GM10248 (cell line): ENCODE data around the gene MYH7.
"Not testable (repeated sequence)": the region's sequence is repeated elsewhere in the genome, so short reads cannot be mapped to it uniquely, and the experiment has no call there.

ENCODE experiments used
- CTCF ChIA-PET: fragments of 300-600 bp; sonication (Branson Sonifier 250); formaldehyde crosslinking; extraction: SDS; loops from one replicate; lab custom pipeline; 2021; ENCODE audit warnings: antibody characterized with exemption; lab: Yijun Ruan, JAX
- POLR2A ChIA-PET: fragments of 350-650 bp; sonication (Branson Sonifier 250); formaldehyde crosslinking; extraction: SDS; loops from one replicate; lab custom pipeline; 2020; ENCODE audit warnings: antibody characterized with exemption; lab: Yijun Ruan, JAX
- DNase-seq: peaks from one replicate; pipeline ENCODE4 v3.0.0; 2012; ENCODE audit errors: extremely low spot score
- TF ChIP-seq, protein P1 (sequence below): IDR thresholded peaks from 2 replicates; pipeline ENCODE4 v1.5.1; 2012; ENCODE audit warnings: mild to moderate bottlenecking, low read depth; ENCODE audit errors: extremely low read depth, missing control alignments, control extremely low read depth

MYH7 gene

GRCh38 chr14:23392613-23393012 is 42.8 kb downstream of the MYH7 start:
- DNase-seq: no peak
- CTCF ChIA-PET: interaction anchor here (0.9 to 5.7 kb wide), 3 partner anchors 13 to 69 kb away, joined by 3 to 33 read pairs (median 3); no protein-coding TSS in a partner anchor
- TF ChIP-seq, protein P1, sequence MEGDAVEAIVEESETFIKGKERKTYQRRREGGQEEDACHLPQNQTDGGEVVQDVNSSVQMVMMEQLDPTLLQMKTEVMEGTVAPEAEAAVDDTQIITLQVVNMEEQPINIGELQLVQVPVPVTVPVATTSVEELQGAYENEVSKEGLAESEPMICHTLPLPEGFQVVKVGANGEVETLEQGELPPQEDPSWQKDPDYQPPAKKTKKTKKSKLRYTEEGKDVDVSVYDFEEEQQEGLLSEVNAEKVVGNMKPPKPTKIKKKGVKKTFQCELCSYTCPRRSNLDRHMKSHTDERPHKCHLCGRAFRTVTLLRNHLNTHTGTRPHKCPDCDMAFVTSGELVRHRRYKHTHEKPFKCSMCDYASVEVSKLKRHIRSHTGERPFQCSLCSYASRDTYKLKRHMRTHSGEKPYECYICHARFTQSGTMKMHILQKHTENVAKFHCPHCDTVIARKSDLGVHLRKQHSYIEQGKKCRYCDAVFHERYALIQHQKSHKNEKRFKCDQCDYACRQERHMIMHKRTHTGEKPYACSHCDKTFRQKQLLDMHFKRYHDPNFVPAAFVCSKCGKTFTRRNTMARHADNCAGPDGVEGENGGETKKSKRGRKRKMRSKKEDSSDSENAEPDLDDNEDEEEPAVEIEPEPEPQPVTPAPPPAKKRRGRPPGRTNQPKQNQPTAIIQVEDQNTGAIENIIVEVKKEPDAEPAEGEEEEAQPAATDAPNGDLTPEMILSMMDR: no peak
- POLR2A ChIA-PET: no interaction called here

GRCh38 chr14:23389871-23390270 is 45.6 kb downstream of the MYH7 start:
- CTCF ChIA-PET: interaction anchor here (2.8 kb wide), 1 partner anchor 10 kb away, joined by 16 read pairs; no protein-coding TSS in a partner anchor
- DNase-seq, POLR2A ChIA-PET: not testable (repeated sequence)

DNA sequence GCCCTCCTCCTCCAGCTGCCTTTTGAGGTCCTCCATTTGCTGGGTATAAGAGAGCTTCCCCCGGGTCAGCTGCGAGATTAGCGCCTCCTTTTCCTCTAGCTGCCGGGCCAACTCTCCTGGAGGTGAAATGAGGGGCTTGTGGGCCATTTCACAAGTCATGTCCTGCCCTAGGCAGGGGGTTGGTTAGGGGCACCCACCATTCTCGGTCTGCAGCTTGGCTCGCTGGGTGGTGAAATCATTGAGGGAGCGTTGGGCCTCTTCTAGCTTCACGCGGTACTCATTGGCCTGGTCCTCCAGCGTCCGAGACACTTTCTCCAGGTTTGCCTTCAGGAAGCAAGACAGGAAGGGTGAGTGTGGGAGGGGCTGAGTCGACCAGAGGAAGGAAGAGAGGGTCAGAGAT is 46.1 kb downstream of the MYH7 start:
- no peak for DNase-seq
- TF ChIP-seq, protein P1: no peak
- ChIA-PET CTCF (interaction anchor here (2.8 kb wide), 1 partner anchor 10 kb away, joined by 16 read pairs; no protein-coding TSS in a partner anchor), POLR2A (no interaction called here)

- ChIA-PET CTCF (interaction anchor here (1.1 to 2.8 kb wide), 2 partner anchors 9 to 12 kb away, joined by 3 to 16 read pairs; partner anchors contain the start of gene CMTM5), POLR2A (no interaction called here)
- TF ChIP-seq, protein P1: no peak
- DNase-seq: no peak
Observed at GRCh38 chr14:23388996-23389395, 46.5 kb downstream of the MYH7 start.

DNA sequence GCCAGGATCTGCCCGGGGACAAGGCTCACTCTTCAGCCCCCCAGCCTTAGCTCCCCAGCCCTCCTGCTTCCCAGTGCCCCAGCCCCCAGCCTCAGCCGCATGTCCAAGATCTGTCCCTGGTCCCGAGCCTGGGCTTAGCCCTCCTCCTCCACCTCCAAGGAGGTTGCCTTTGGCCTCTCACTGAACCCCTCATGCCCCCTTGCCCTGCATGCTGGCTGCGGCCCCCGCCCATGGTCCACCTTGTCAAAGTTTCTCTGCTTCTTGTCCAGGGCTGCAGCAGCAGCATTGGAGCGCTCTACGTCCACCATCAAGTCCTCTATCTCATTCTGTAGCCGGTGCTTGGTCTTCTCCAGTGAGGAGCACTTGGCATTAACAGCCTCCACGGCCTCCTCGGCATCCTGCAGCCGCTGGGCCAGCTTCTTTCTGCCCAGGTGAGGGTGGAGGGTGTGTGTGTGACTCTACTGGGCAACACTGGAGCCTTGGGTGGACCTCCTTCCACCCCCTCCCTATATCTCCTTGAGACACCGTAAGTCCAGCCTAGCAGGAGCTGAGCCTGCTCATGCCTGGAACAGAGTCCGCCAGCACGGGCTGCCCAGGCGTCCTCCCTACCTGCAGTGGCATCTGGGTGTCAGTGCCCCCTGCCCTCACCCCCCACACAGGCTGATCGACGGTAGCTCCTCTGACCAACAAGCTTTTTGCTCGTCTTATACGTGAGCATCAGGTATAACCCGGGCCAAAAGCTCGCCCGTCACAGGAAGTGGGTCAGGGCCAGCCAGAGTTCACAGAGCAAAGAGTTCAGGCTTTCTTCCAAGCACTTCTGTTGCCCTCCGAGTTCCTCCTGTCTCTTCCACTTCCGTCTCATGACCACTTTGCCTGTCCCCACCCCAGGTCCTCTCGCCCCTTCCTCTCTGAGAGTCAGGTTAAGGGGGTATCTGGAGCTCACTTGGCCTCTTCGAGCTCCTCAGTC is 47.3 kb downstream of the MYH7 start:
- POLR2A ChIA-PET: no interaction called here
- TF ChIP-seq, protein P1: no peak
- CTCF ChIA-PET: interaction anchor here (0.7 to 2.8 kb wide), 3 partner anchors 9 to 22 kb away, joined by 3 to 16 read pairs (median 3); partner anchors contain the start of gene CMTM5
- DNase-seq: no peak

DNA sequence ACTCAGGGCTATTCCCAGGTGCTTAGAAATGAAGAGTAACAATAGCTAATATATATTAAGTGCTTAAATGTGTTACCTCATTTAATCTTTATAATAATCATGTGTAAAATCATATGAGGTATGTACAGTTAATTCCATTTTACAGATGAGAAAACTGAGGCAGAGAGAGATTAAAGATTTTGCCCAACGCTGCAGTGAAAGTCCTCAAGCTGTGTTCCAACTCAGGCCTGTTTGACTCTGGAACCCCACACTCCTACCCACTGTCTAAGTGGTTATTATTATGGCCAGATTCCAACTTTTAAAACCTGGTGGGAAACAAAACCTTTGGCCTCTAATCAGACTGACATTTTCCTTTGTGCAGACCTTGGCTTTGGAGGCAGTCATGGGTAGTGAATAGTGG is 48.5 kb downstream of the MYH7 start:
- CTCF ChIA-PET: interaction anchor here (0.9 to 2.8 kb wide), 3 partner anchors 7 to 114 kb away, joined by 3 to 16 read pairs (median 3); no protein-coding TSS in a partner anchor
- POLR2A ChIA-PET: interaction anchor here (0.6 kb wide), 1 partner anchor 167 kb away, joined by 4 read pairs; no protein-coding TSS in a partner anchor
- TF ChIP-seq, protein P1: no peak
- DNase-seq: no peak

DNA sequence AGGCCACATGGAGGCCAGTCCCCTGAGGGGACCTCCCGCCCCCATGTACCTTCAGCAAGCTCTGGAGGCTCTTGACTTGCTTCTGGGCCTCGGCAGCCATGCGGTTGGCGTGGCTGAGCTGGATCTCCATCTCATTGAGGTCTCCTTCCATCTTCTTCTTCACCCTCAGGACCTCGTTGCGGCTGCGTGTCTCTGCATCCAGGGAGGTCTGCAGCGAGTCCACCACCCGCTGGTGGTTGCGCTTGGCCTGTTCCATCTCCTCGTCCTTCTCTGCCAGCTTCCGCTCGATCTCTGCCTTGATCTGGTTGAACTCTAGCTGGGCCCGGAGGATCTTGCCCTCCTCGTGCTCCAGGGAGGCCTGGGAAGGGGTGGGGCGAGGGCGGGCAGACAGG is 49.2 kb downstream of the MYH7 start:
- DNase-seq, POLR2A ChIA-PET: not testable (repeated sequence)
- CTCF ChIA-PET: interaction anchor here (1.2 kb wide), 1 partner anchor 113 kb away, joined by 3 read pairs; no protein-coding TSS in a partner anchor
